Measurements from ENCODE around the gene PRIM2.
"Not testable (repeated sequence)": the region's sequence is repeated elsewhere in the genome, so short reads cannot be mapped to it uniquely, and the experiment has no call there.

DNA sequence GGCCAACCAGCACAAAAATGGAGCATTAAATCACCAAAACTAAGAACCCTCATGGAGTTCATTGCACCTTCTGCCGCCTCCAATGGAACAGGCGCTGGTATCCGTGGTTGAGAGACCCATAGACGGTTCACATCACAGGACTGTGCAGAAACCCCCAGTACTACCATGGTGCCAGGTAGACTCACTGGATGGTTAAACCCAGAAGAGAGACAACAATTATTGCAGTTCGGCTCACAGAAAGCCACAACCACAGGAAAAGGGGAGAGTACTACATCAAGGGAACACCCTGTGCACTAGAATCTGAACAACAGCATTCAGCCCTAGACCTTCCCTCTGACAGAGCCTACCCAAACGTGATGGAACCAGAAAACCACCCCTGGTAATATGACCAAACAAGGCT, 301.5 kb downstream of the PRIM2 start:
- TF ChIP-seq POLR2A (IDR thresholded peaks at IDR 0.05; ENCODE audit: extremely low read depth, insufficient read length) = not testable (repeated sequence)
- TF ChIP-seq, protein P1, sequence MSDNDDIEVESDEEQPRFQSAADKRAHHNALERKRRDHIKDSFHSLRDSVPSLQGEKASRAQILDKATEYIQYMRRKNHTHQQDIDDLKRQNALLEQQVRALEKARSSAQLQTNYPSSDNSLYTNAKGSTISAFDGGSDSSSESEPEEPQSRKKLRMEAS (IDR thresholded peaks at IDR 0.05; ENCODE audit: low read depth, low read length) = not testable (repeated sequence)
- TF ChIP-seq, protein P2, sequence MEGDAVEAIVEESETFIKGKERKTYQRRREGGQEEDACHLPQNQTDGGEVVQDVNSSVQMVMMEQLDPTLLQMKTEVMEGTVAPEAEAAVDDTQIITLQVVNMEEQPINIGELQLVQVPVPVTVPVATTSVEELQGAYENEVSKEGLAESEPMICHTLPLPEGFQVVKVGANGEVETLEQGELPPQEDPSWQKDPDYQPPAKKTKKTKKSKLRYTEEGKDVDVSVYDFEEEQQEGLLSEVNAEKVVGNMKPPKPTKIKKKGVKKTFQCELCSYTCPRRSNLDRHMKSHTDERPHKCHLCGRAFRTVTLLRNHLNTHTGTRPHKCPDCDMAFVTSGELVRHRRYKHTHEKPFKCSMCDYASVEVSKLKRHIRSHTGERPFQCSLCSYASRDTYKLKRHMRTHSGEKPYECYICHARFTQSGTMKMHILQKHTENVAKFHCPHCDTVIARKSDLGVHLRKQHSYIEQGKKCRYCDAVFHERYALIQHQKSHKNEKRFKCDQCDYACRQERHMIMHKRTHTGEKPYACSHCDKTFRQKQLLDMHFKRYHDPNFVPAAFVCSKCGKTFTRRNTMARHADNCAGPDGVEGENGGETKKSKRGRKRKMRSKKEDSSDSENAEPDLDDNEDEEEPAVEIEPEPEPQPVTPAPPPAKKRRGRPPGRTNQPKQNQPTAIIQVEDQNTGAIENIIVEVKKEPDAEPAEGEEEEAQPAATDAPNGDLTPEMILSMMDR (IDR thresholded peaks at IDR 0.05; ENCODE audit: low read depth, low read length) = not testable (repeated sequence)

Measured in NB4 (cell line).